SK-N-MC (cell line): ENCODE data around the gene CADPS.

Experiments used
- DNase-seq: peaks from one replicate; pipeline ENCODE4 v3.0.0-alpha.2; 2011; ENCODE audit warnings: low read depth, low spot score
- H3K27ac ChIP-seq: fragments of 200-600 bp; sonication (generic); 2 replicates; pipeline ENCODE4 v1.5.1; 2016; ENCODE audit warnings: mixed run types
- H3K36me3 ChIP-seq: fragments of 200-600 bp; sonication (generic); 2 replicates; pipeline ENCODE4 v1.6.1; 2017; ENCODE audit warnings: antibody characterized with exemption, low read length, mixed read lengths; ENCODE audit not compliant: insufficient read depth
- H3K4me3 ChIP-seq: fragments of 200-600 bp; sonication (generic); 2 replicates; pipeline ENCODE4 v1.5.1; 2016
- H3K9ac ChIP-seq: fragments of 200-600 bp; sonication (generic); 2 replicates; pipeline ENCODE4 v1.8.0; 2017; ENCODE audit warnings: mixed run types, mixed read lengths; ENCODE audit not compliant: insufficient read length
- H3K9me3 ChIP-seq: fragments of 200-600 bp; sonication (generic); 2 replicates; pipeline ENCODE4 v1.6.1; 2017; ENCODE audit warnings: low read depth, mild to moderate bottlenecking, antibody characterized with exemption, low read length, moderate library complexity, mixed read lengths
- EZH2 ChIP-seq: fragments of 200-600 bp; sonication (generic); IDR thresholded peaks from one replicate; pipeline ENCODE4 v1.6.1; 2017; ENCODE audit warnings: antibody characterized with exemption
- FOXP2 ChIP-seq: optimal IDR thresholded peaks from 2 replicates; pipeline ENCODE3; 2011; ENCODE audit warnings: mild to moderate bottlenecking, moderate library complexity; ENCODE audit not compliant: insufficient read depth; ENCODE audit errors: extremely low read length, control extremely low read depth
- POLR2AphosphoS5 ChIP-seq: IDR thresholded peaks from 2 replicates; pipeline ENCODE4 v1.6.1; 2012; ENCODE audit warnings: mild to moderate bottlenecking, low read depth, low read length, borderline replicate concordance

Gene CADPS

GRCh38 chr3:62882676-62883200 is 7.5 kb upstream of the CADPS start:
- Histone ChIP-seq H3K27ac (no peak overlapping the region), H3K36me3 (no peaks in the 10 kb centered on the region), H3K9ac (no peak overlapping the region), H3K9me3 (no peaks in the 10 kb centered on the region), H3K4me3 (no peak overlapping the region)
- DNase-seq, result no peak
- TF ChIP-seq EZH2 (no peak), POLR2AphosphoS5 (no peak), FOXP2 (no peak)

GRCh38 chr3:62876064-62876463 is 848 bp upstream of the CADPS start:
- DNase-seq, result no peak
- TF ChIP-seq EZH2 (no peak), POLR2AphosphoS5 (no peak), FOXP2 (no peak)
- H3K9ac ChIP-seq, result no peak overlapping the region
- no peak overlapping the region for H3K27ac ChIP-seq
- no peaks in the 10 kb centered on the region for H3K9me3 ChIP-seq
- no peak overlapping the region for H3K4me3 ChIP-seq
- no peaks in the 10 kb centered on the region for H3K36me3 ChIP-seq

GRCh38 chr3:62875558-62876002 is 364 bp upstream of the CADPS start:
- Histone ChIP-seq H3K36me3 (no peaks in the 10 kb centered on the region), H3K9ac (no peak overlapping the region), H3K9me3 (no peaks in the 10 kb centered on the region), H3K27ac (no peak overlapping the region), H3K4me3 (no peak overlapping the region)
- no peak for DNase-seq
- no peak for TF ChIP-seq FOXP2
- TF ChIP-seq POLR2AphosphoS5, result no peak
- no peak for TF ChIP-seq EZH2

- no peaks in the 10 kb centered on the region for H3K9me3 ChIP-seq
- no peak for DNase-seq
- no peak overlapping the region for H3K9ac ChIP-seq
- no peak overlapping the region for H3K4me3 ChIP-seq
- no peaks in the 10 kb centered on the region for H3K36me3 ChIP-seq
- H3K27ac ChIP-seq, result no peak overlapping the region
- no peak for TF ChIP-seq POLR2AphosphoS5
- no peak for TF ChIP-seq EZH2
- TF ChIP-seq FOXP2, result no peak
Measured at GRCh38 chr3:62873761-62874710, 1.2 kb downstream of the CADPS start.

- TF ChIP-seq EZH2 (no peak), FOXP2 (no peak), POLR2AphosphoS5 (no peak)
- no peak overlapping the region for H3K4me3 ChIP-seq
- no peak for DNase-seq
- no peaks in the 10 kb centered on the region for H3K36me3 ChIP-seq
- no peaks in the 10 kb centered on the region for H3K9me3 ChIP-seq
- no peak overlapping the region for H3K27ac ChIP-seq
- H3K9ac ChIP-seq, result no peak overlapping the region
Measured at GRCh38 chr3:62873451-62873760, 1.8 kb downstream of the CADPS start.

GRCh38 chr3:62872318-62872717 is 2.9 kb downstream of the CADPS start:
- Histone ChIP-seq H3K36me3 (no peaks in the 10 kb centered on the region), H3K4me3 (no peak overlapping the region), H3K9ac (no peak overlapping the region), H3K27ac (no peak overlapping the region), H3K9me3 (no peaks in the 10 kb centered on the region)
- no peak for DNase-seq
- no peak for TF ChIP-seq POLR2AphosphoS5
- no peak for TF ChIP-seq EZH2
- no peak for TF ChIP-seq FOXP2

- TF ChIP-seq POLR2AphosphoS5 (no peak), EZH2 (no peak), FOXP2 (no peak)
- no peak overlapping the region for H3K9ac ChIP-seq
- no peak for DNase-seq
Measured at GRCh38 chr3:62870321-62870720, 4.9 kb downstream of the CADPS start.

GRCh38 chr3:62863648-62864047 is 11.6 kb downstream of the CADPS start:
- Histone ChIP-seq H3K9ac (no peak overlapping the region), H3K36me3 (no peaks in the 10 kb centered on the region), H3K9me3 (no peaks in the 10 kb centered on the region), H3K27ac (no peak overlapping the region), H3K4me3 (no peak overlapping the region)
- DNase-seq, result no peak
- TF ChIP-seq POLR2AphosphoS5, result no peak
- TF ChIP-seq FOXP2, result no peak
- no peak for TF ChIP-seq EZH2

More at GRCh38 chr3:62870321-62870720, 4.9 kb downstream of the CADPS start:
- no peaks in the 10 kb centered on the region for H3K9me3 ChIP-seq
- H3K27ac ChIP-seq, result no peak overlapping the region
- H3K36me3 ChIP-seq, result no peaks in the 10 kb centered on the region
- H3K4me3 ChIP-seq, result no peak overlapping the region
